SK-N-SH (cell line): ENCODE data around the gene THBD. TPM values are rescaled to one million over a fixed set of nuclear protein-coding genes. Genes with fewer than 3 reads are reported as not detected.

Experiments used
- CTCF ChIA-PET: fragments of 300-600, 350-600 bp; formaldehyde crosslinking; extraction: SDS; loops from one replicate; lab custom pipeline; 2021; lab: Yijun Ruan, JAX
- POLR2A ChIA-PET: fragments of 350-600 bp; sonication (Branson Sonifier 250); formaldehyde crosslinking; extraction: SDS; loops from one replicate; lab custom pipeline; 2020; ENCODE audit warnings: antibody characterized with exemption, inconsistent platforms; lab: Yijun Ruan, JAX
- DNase-seq: peaks from one replicate; pipeline ENCODE4 v3.0.0; 2012
- H2AFZ ChIP-seq: fragments of 200-600 bp; sonication (generic); 2 replicates; pipeline ENCODE4 v1.8.1; 2016; ENCODE audit warnings: antibody characterized with exemption, mild to moderate bottlenecking, low read depth
- H3F3A ChIP-seq: fragments of 200-600 bp; sonication (generic); replicated peaks from 2 replicates; pipeline ENCODE3; 2016; ENCODE audit warnings: antibody characterized with exemption, mild to moderate bottlenecking; ENCODE audit not compliant: insufficient read depth
- H3K27ac ChIP-seq, 2 experiments: fragments of 200-500 bp in 1 of 2; fragments of 200-600 bp in 1 of 2; sonication (Bioruptor generic) in 1 of 2; sonication (generic), shearing (Covaris generic) in 1 of 2; 2 replicates each; pipeline versions ENCODE4 v1.5.1 to v1.6.1; 2014 to 2016; ENCODE audit warnings: low read depth in 2 of 2, inconsistent platforms in 1 of 2, low read length in 1 of 2, mild to moderate bottlenecking in 1 of 2, mixed read lengths in 1 of 2
- H3K27me3 ChIP-seq: fragments of 200-600 bp; sonication (generic), shearing (Covaris generic); 2 replicates; pipeline ENCODE4 v1.6.1; 2016; ENCODE audit warnings: mixed run types; ENCODE audit not compliant: insufficient read depth
- H3K36me3 ChIP-seq, 2 experiments: fragments of 200-500 bp in 1 of 2; fragments of 200-600 bp in 1 of 2; sonication (Bioruptor generic) in 1 of 2; sonication (generic) in 1 of 2; replicated peaks in 1 of 2; 2 replicates each; pipeline versions ENCODE3 to v1.5.1; 2014 to 2016; ENCODE audit warnings: low read length in 1 of 2, mild to moderate bottlenecking in 1 of 2; ENCODE audit not compliant: insufficient read depth in 2 of 2, control insufficient read depth in 1 of 2
- H3K4me1 ChIP-seq, 2 experiments: fragments of 200-500 bp in 1 of 2; fragments of 200-600 bp in 1 of 2; sonication (Bioruptor generic) in 1 of 2; sonication (generic), shearing (Covaris generic) in 1 of 2; 2 replicates each; pipeline versions ENCODE4 v1.5.1 to v1.6.1; 2014 to 2016; ENCODE audit warnings: low read depth in 1 of 2, low read length in 1 of 2, mixed run types in 1 of 2; ENCODE audit not compliant: insufficient read depth in 2 of 2, control insufficient read depth in 1 of 2
- H3K4me2 ChIP-seq: fragments of 200-600 bp; sonication (generic), shearing (Covaris generic); 2 replicates; pipeline ENCODE4 v1.6.1; 2017; ENCODE audit warnings: mixed run types
- H3K4me3 ChIP-seq, 2 experiments: fragments of 200-500 bp in 1 of 2; fragments of 200-600 bp in 1 of 2; sonication (Bioruptor generic) in 1 of 2; sonication (generic), shearing (Covaris generic) in 1 of 2; 2 replicates each; pipeline versions ENCODE4 v1.5.1 to v1.8.1; 2014 to 2016; ENCODE audit warnings: low read depth in 2 of 2, inconsistent platforms in 1 of 2, low read length in 1 of 2, mild to moderate bottlenecking in 1 of 2, mixed read lengths in 1 of 2, moderate library complexity in 1 of 2
- H3K79me2 ChIP-seq: fragments of 200-600 bp; sonication (generic); 2 replicates; pipeline ENCODE4 v1.8.1; 2017; ENCODE audit warnings: mild to moderate bottlenecking; ENCODE audit not compliant: insufficient read depth
- H3K9ac ChIP-seq: fragments of 200-600 bp; sonication (generic); 2 replicates; pipeline ENCODE4 v1.6.1; 2017; ENCODE audit warnings: mixed run types
- H3K9me2 ChIP-seq: fragments of 200-600 bp; sonication (generic); 2 replicates; pipeline ENCODE4 v1.6.1; 2017; ENCODE audit warnings: mixed run types
- H3K9me3 ChIP-seq: fragments of 200-600 bp; sonication (generic); 2 replicates; pipeline ENCODE4 v1.6.1; 2017; ENCODE audit warnings: mixed run types, mild to moderate bottlenecking, moderate library complexity
- H4K20me1 ChIP-seq: fragments of 200-600 bp; sonication (generic); 2 replicates; pipeline ENCODE4 v1.6.1; 2017; ENCODE audit warnings: mild to moderate bottlenecking, mixed run types; ENCODE audit not compliant: insufficient read depth
- ELF1 ChIP-seq: IDR thresholded peaks from 2 replicates; pipeline ENCODE4 v1.4.0; 2012
- EP300 ChIP-seq, 2 experiments: IDR thresholded peaks; 2 replicates each; pipeline versions ENCODE4 v1.4.0 to v1.6.1; 2012; ENCODE audit warnings: borderline replicate concordance in 1 of 2, low read depth in 1 of 2, low read length in 1 of 2
- EZH2phosphoT487 ChIP-seq: fragments of 200-600 bp; sonication (generic); IDR thresholded peaks from 2 replicates; pipeline ENCODE4 v1.6.1; 2017; ENCODE audit warnings: low read depth, mixed run types, mild to moderate bottlenecking, antibody characterized with exemption, moderate library complexity, borderline replicate concordance
- FOXJ3 ChIP-seq: sonication (generic); formaldehyde crosslinking; IDR thresholded peaks from 2 replicates; pipeline ENCODE4 v1.5.1; 2020; ENCODE audit warnings: mild to moderate bottlenecking, missing genetic modification reagents
- GATA2 ChIP-seq: sonication (generic); formaldehyde crosslinking; IDR thresholded peaks from 2 replicates; pipeline ENCODE4 v1.5.0; 2020; ENCODE audit warnings: mild to moderate bottlenecking, missing genetic modification reagents
- JUND ChIP-seq: IDR thresholded peaks from 2 replicates; pipeline ENCODE4 v1.4.0; 2012
- NFIC ChIP-seq: IDR thresholded peaks from 2 replicates; pipeline ENCODE4 v1.4.0; 2012; ENCODE audit warnings: borderline replicate concordance
- POLR2AphosphoS5 ChIP-seq: IDR thresholded peaks from 2 replicates; pipeline ENCODE4 v1.6.1; 2012; ENCODE audit warnings: low read depth, low read length
- RAD21 ChIP-seq: IDR thresholded peaks from 2 replicates; pipeline ENCODE4 v1.6.1; 2012; ENCODE audit warnings: mild to moderate bottlenecking, low read length
- RCOR1 ChIP-seq: fragments of 150-350 bp; IDR thresholded peaks from 2 replicates; pipeline ENCODE4 v1.6.1; 2017; ENCODE audit warnings: antibody characterized with exemption, low read length
- RXRA ChIP-seq: IDR thresholded peaks from 2 replicates; pipeline ENCODE4 v1.4.0; 2012; ENCODE audit warnings: low read depth, mild to moderate bottlenecking, borderline replicate concordance
- TAF1 ChIP-seq: IDR thresholded peaks from 2 replicates; pipeline ENCODE4 v1.6.1; 2012; ENCODE audit warnings: low read depth, mild to moderate bottlenecking, low read length, moderate library complexity, borderline replicate concordance
- TCF12 ChIP-seq: IDR thresholded peaks from 2 replicates; pipeline ENCODE4 v1.4.0; 2012
- TEAD4 ChIP-seq: IDR thresholded peaks from 2 replicates; pipeline ENCODE4 v1.4.0; 2012; ENCODE audit warnings: mild to moderate bottlenecking, borderline replicate concordance; ENCODE audit not compliant: insufficient read depth
- WGBS: methylation state at CpG from one replicate; pipeline ENCODE4 v1.1.6; 2017; ENCODE audit warnings: low lambda C conversion rate; 5-methylcytosine and 5-hydroxymethylcytosine counted together
- polyA plus RNA-seq, 3 experiments: library from polyadenylated mRNA; depleted of rRNA; stranded (reverse); fragments of >200 nt; gene quantifications; 2 replicates each; pipeline ENCODE4 v1.2.3, GENCODE V29; 2012
- TF ChIP-seq, protein P1 (sequence below): IDR thresholded peaks from 2 replicates; pipeline ENCODE4 v1.4.0; 2012; ENCODE audit warnings: low read depth
- TF ChIP-seq, protein P2 (sequence below): fragments of 150-350 bp; IDR thresholded peaks from 2 replicates; pipeline ENCODE4 v1.6.1; 2017; ENCODE audit warnings: antibody characterized with exemption, low read length, low read depth, borderline replicate concordance
- TF ChIP-seq, protein P3 (sequence below): fragments of 200-600 bp; sonication (generic); IDR thresholded peaks from 2 replicates; pipeline ENCODE4 v1.6.1; 2017; ENCODE audit warnings: antibody characterized with exemption, mild to moderate bottlenecking, moderate library complexity

The THBD gene
- polyA plus RNA-seq, 1 of the 3 experiments (the other 2 are of a cell fraction): 0.33 TPM

DNA sequence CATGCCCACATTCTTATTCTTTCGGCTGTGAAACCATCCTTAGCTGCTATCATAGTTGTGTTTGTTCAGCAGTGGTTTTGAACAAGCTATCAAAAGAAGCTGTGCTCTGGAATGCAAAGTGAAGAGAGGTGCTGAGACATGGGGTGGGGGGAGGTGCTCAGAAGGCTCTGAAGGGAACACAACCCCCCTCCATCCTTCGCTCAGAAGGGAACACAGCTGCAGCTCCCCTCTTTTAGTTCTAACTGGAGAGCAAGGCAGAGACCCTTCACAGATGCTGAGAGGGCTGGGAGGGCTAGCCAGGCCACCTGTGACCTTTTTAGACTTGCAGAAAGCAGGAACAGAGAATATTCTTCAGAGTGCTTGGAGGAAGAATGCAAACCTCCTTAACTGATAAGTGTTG lies 32.0 kb downstream of the THBD start:
- Histone ChIP-seq H3K27me3 (peaks cover 20% of the 10 kb centered on the region; the same call in 1 of the 2 replicates), H3K36me3 (no peaks in the 10 kb centered on the region), H3K9me2 (no peaks in the 10 kb centered on the region), H3K4me2 (no peak overlapping the region), H3K4me3 (no peak overlapping the region), H3K27ac (no peak overlapping the region), H3K79me2 (no peaks in the 10 kb centered on the region), H2AFZ (no peak overlapping the region), H3K4me1 (no peaks in the 10 kb centered on the region), H3K9me3 (no peaks in the 10 kb centered on the region), H4K20me1 (no peaks in the 10 kb centered on the region), H3F3A (no peaks in the 10 kb centered on the region), H3K9ac (no peak overlapping the region)
- TF ChIP-seq JUND (no peak), POLR2AphosphoS5 (no peak), EP300 (IDR thresholded peaks at IDR 0.05; ENCODE audit: borderline replicate concordance in 1 of 2, low read depth in 1 of 2, low read length in 1 of 2) (no peak), FOXJ3 (CRISPR knock-in tag) (no peak), RXRA (no peak), TCF12 (no peak), RAD21 (no peak), RCOR1 (no peak)
- ChIA-PET POLR2A (no interaction called here), CTCF (no interaction called here)
- DNase-seq: no peak
- 4% methylated on average over 2 of the region's 2 CpGs for WGBS

DNA sequence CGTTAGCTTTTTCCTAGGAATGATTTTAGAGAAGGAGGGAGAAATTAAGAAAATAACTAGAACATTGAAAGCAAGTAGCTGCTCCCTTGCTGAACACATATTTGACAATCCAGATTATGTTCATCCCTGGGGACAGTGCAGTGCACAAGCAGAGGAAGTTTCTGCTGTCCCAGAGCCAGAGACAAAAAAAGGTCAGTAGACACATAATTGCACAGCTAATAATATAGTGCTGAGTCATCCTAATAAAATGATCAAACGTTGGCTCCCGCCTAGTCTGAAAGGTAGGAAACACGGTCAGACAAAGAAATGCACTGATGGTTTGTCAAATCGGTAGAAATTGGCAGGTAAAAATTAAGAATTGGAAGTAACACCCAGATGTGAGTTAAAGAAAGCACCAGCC lies 36.0 kb downstream of the THBD start:
- no peak overlapping the region for H3K27ac ChIP-seq

More for the DNA sequence above, 36.0 kb downstream of the THBD start:
- no peaks in the 10 kb centered on the region for H4K20me1 ChIP-seq
- no peaks in the 10 kb centered on the region for H3K79me2 ChIP-seq
- H3K36me3 ChIP-seq: no peaks in the 10 kb centered on the region
- H3F3A ChIP-seq: no peaks in the 10 kb centered on the region
- WGBS: 5% methylated on average over 5 of the region's 5 CpGs
- POLR2A ChIA-PET: no interaction called here
- H3K9ac ChIP-seq: no peak overlapping the region
- H3K9me2 ChIP-seq: no peaks in the 10 kb centered on the region
- TF ChIP-seq, protein P1, sequence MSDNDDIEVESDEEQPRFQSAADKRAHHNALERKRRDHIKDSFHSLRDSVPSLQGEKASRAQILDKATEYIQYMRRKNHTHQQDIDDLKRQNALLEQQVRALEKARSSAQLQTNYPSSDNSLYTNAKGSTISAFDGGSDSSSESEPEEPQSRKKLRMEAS: no peak
- TF ChIP-seq RAD21 (no peak), ELF1 (no peak), GATA2 (CRISPR knock-in tag) (no peak), POLR2AphosphoS5 (no peak), NFIC (no peak), TAF1 (no peak), TCF12 (no peak), TEAD4 (no peak), EZH2phosphoT487 (no peak)
- TF ChIP-seq, protein P2, sequence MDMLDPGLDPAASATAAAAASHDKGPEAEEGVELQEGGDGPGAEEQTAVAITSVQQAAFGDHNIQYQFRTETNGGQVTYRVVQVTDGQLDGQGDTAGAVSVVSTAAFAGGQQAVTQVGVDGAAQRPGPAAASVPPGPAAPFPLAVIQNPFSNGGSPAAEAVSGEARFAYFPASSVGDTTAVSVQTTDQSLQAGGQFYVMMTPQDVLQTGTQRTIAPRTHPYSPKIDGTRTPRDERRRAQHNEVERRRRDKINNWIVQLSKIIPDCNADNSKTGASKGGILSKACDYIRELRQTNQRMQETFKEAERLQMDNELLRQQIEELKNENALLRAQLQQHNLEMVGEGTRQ: no peak
- TF ChIP-seq, protein P3, sequence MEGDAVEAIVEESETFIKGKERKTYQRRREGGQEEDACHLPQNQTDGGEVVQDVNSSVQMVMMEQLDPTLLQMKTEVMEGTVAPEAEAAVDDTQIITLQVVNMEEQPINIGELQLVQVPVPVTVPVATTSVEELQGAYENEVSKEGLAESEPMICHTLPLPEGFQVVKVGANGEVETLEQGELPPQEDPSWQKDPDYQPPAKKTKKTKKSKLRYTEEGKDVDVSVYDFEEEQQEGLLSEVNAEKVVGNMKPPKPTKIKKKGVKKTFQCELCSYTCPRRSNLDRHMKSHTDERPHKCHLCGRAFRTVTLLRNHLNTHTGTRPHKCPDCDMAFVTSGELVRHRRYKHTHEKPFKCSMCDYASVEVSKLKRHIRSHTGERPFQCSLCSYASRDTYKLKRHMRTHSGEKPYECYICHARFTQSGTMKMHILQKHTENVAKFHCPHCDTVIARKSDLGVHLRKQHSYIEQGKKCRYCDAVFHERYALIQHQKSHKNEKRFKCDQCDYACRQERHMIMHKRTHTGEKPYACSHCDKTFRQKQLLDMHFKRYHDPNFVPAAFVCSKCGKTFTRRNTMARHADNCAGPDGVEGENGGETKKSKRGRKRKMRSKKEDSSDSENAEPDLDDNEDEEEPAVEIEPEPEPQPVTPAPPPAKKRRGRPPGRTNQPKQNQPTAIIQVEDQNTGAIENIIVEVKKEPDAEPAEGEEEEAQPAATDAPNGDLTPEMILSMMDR: no peak
- H3K9me3 ChIP-seq: no peaks in the 10 kb centered on the region
- H3K4me3 ChIP-seq: no peak overlapping the region
- no peak for DNase-seq
- H2AFZ ChIP-seq: no peak overlapping the region
- CTCF ChIA-PET: no interaction called here
- no peak overlapping the region for H3K4me2 ChIP-seq
- peaks cover 12% of the 10 kb centered on the region; the same call in 1 of the 2 replicates for H3K27me3 ChIP-seq
- no peaks in the 10 kb centered on the region for H3K4me1 ChIP-seq
